Keratinocyte (primary cell): ENCODE results near the gene NHLRC3. TPM values are rescaled to one million over a fixed set of nuclear protein-coding genes. Genes with fewer than 3 reads are reported as not detected.

Source experiments
- DNase-seq: peaks from one replicate; pipeline ENCODE4 v3.0.0-alpha.2; 2011; ENCODE audit warnings: low read depth, missing footprints, low spot score
- FAIRE-seq: peaks from 2 replicates; lab custom pipeline; 2011; peaks lifted over from hg19 to GRCh38; lab: Jason Lieb, UNC
- H2AFZ ChIP-seq: 2 replicates; pipeline ENCODE4 v1.6.0; 2012; ENCODE audit warnings: low read length, control low read depth, inconsistent platforms; ENCODE audit not compliant: control insufficient read depth
- H3K27ac ChIP-seq: 2 replicates; pipeline ENCODE4 v1.5.1; 2011; ENCODE audit warnings: low read length; ENCODE audit not compliant: control insufficient read depth, insufficient read depth
- H3K27me3 ChIP-seq: 3 replicates; pipeline ENCODE4 v1.6.0; 2011; ENCODE audit warnings: low read length; ENCODE audit not compliant: control insufficient read depth, insufficient read depth; ENCODE audit errors: extremely low read depth
- H3K36me3 ChIP-seq, 2 experiments: 2 replicates in 1 of 2; 3 replicates in 1 of 2; pipeline ENCODE4 v1.5.1; 2011; ENCODE audit warnings: low read length in 2 of 2, mild to moderate bottlenecking in 1 of 2; ENCODE audit not compliant: control insufficient read depth in 2 of 2, insufficient read depth in 2 of 2; ENCODE audit errors: extremely low read depth in 1 of 2
- H3K4me1 ChIP-seq: 3 replicates; pipeline ENCODE4 v1.5.1; 2011; ENCODE audit warnings: low read length; ENCODE audit not compliant: control insufficient read depth, insufficient read depth; ENCODE audit errors: extremely low read depth
- H3K4me2 ChIP-seq: 3 replicates; pipeline ENCODE4 v1.6.0; 2011; ENCODE audit warnings: low read depth, low read length; ENCODE audit not compliant: control insufficient read depth, insufficient read depth; ENCODE audit errors: extremely low read depth
- H3K4me3 ChIP-seq, 3 experiments: fragments of 200-600 bp in 1 of 3; sonication (generic) in 1 of 3; 2 replicates in 2 of 3; 3 replicates in 1 of 3; pipeline ENCODE4 v1.5.1; 2011 to 2016; ENCODE audit warnings: low read length in 3 of 3, mild to moderate bottlenecking in 3 of 3, control low read depth in 2 of 3, inconsistent platforms in 1 of 3, low read depth in 1 of 3, mixed read lengths in 1 of 3, mixed run types in 1 of 3, moderate library complexity in 1 of 3; ENCODE audit not compliant: control insufficient read depth in 2 of 3, insufficient read depth in 2 of 3; ENCODE audit errors: extremely low read depth in 1 of 3
- H3K79me2 ChIP-seq: 2 replicates; pipeline ENCODE4 v1.6.0; 2012; ENCODE audit warnings: low read length; ENCODE audit not compliant: control insufficient read depth, insufficient read depth
- H3K9ac ChIP-seq: 3 replicates; pipeline ENCODE4 v1.6.0; 2011; ENCODE audit warnings: low read length; ENCODE audit not compliant: control insufficient read depth, insufficient read depth; ENCODE audit errors: extremely low read depth
- H3K9me1 ChIP-seq: 3 replicates; pipeline ENCODE4 v1.6.0; 2011; ENCODE audit warnings: low read length; ENCODE audit not compliant: control insufficient read depth, insufficient read depth; ENCODE audit errors: extremely low read depth
- H3K9me3 ChIP-seq: 2 replicates; pipeline ENCODE4 v1.5.1; 2012; ENCODE audit warnings: low read depth, low read length; ENCODE audit not compliant: control insufficient read depth
- H4K20me1 ChIP-seq: 3 replicates; pipeline ENCODE4 v1.6.0; 2011; ENCODE audit warnings: low read length; ENCODE audit not compliant: control insufficient read depth, insufficient read depth; ENCODE audit errors: extremely low read depth
- CTCF ChIP-seq, 3 experiments: IDR thresholded peaks in 1 of 3; conservative IDR thresholded peaks in 1 of 3; optimal IDR thresholded peaks in 1 of 3; 2 replicates in 2 of 3; 3 replicates in 1 of 3; pipeline versions ENCODE3 to v1.5.1; 2011; ENCODE audit warnings: low read length in 3 of 3, mild to moderate bottlenecking in 3 of 3, moderate library complexity in 2 of 3, control low read depth in 1 of 3, inconsistent platforms in 1 of 3; ENCODE audit not compliant: insufficient read depth in 2 of 3; ENCODE audit errors: extremely low read depth in 1 of 3
- EZH2 ChIP-seq: IDR thresholded peaks from one replicate; pipeline ENCODE4 v1.6.1; 2012; ENCODE audit warnings: inconsistent platforms, mild to moderate bottlenecking, low read length, moderate library complexity
- dilution Hi-C: fragments of 300-500 bp; cut with MboI; formaldehyde crosslinking; loops from one replicate; pipeline ENCODE4 v1.7.0; 2020; ENCODE audit warnings: low sequenced_read_pairs; ENCODE audit not compliant: extremely low pct_ligation_motif_present
- polyA plus RNA-seq, 5 experiments: library from polyadenylated mRNA; depleted of rRNA in 3 of 5; stranded (reverse) in 3 of 5; stranded (forward) in 1 of 5; unstranded in 1 of 5; fragments of >200 nt; gene quantifications; 1 replicate in 1 of 5; 2 replicates in 3 of 5; 3 replicates in 1 of 5; pipeline versions ENCODE4 v1.2.1 to v1.2.3, GENCODE V29; 2011 to 2012; ENCODE audit warnings: missing spikeins in 2 of 5, low read depth in 1 of 5, low replicate concordance in 1 of 5

The NHLRC3 gene
- polyA plus RNA-seq, 1 donor (not counting 4 experiments of a cell fraction or from before 2014, with no cell fraction given): 9.6 TPM

- Histone ChIP-seq H3K27ac (no peak overlapping the region), H4K20me1 (no peaks in the 10 kb centered on the region), H3K4me3 (no peak overlapping the region), H3K79me2 (no peaks in the 10 kb centered on the region), H2AFZ (no peak overlapping the region), H3K4me2 (no peak overlapping the region), H3K9me1 (no peaks in the 10 kb centered on the region), H3K9me3 (no peaks in the 10 kb centered on the region), H3K36me3 (peaks cover 5 to 27% of the 10 kb centered on the region in 2 experiments), H3K9ac (no peak overlapping the region), H3K27me3 (no peaks in the 10 kb centered on the region), H3K4me1 (no peaks in the 10 kb centered on the region)
- FAIRE-seq: no peak
- TF ChIP-seq CTCF (optimal IDR thresholded peaks at IDR 0.05 in 1 of 3, IDR thresholded peaks at IDR 0.05 in 1 of 3, conservative IDR thresholded peaks at IDR 0.05 in 1 of 3; ENCODE audit: extremely low read depth in 1 of 3, insufficient read depth in 2 of 3, low read length in 3 of 3) (no peak), EZH2 (no peak)
- no peak for DNase-seq
- dilution Hi-C loops: no loop called here
These were observed 17.3 kb upstream of the NHLRC3 start for GRCh38 chr13:39020853-39021462.

- no peak overlapping the region for H3K27ac ChIP-seq
- DNase-seq (no peak), FAIRE-seq (no peak)
- no peaks in the 10 kb centered on the region for H4K20me1 ChIP-seq
- H3K27me3 ChIP-seq: no peaks in the 10 kb centered on the region
- H3K36me3 ChIP-seq: peaks cover 8 to 28% of the 10 kb centered on the region in 2 experiments
- TF ChIP-seq CTCF (optimal IDR thresholded peaks at IDR 0.05 in 1 of 3, IDR thresholded peaks at IDR 0.05 in 1 of 3, conservative IDR thresholded peaks at IDR 0.05 in 1 of 3; ENCODE audit: extremely low read depth in 1 of 3, insufficient read depth in 2 of 3, low read length in 3 of 3) (no peak), EZH2 (no peak)
- no peak overlapping the region for H3K4me2 ChIP-seq
- no peaks in the 10 kb centered on the region for H3K4me1 ChIP-seq
- no peak overlapping the region for H3K9ac ChIP-seq
- H3K4me3 ChIP-seq: no peak overlapping the region
- H3K79me2 ChIP-seq: peaks cover 2% of the 10 kb centered on the region
- dilution Hi-C loops: no loop called here
- H3K9me3 ChIP-seq: no peaks in the 10 kb centered on the region
- H2AFZ ChIP-seq: no peak overlapping the region
- H3K9me1 ChIP-seq: no peaks in the 10 kb centered on the region
These were observed 14.9 kb upstream of the NHLRC3 start for GRCh38 chr13:39023316-39023715.
